GM21786 (cell line): ENCODE measurements around the gene CNTN5.
"Not testable (repeated sequence)": the region's sequence is repeated elsewhere in the genome, so short reads cannot be mapped to it uniquely, and the experiment has no call there.

Source experiments
- ATAC-seq: cut with Tn5 transposase; IDR thresholded peaks from one replicate; pipeline ENCODE4 v1.9.1; 2021; ENCODE audit not compliant: unreplicated experiment

CNTN5 gene

GRCh38 chr11:99020352-99021225 lies at the start of gene CNTN5:
Gene CNTN5 (plus strand): TSS chr11:99020949.
- ATAC-seq = no peak

GRCh38 chr11:98979205-98979604 lies 41.5 kb upstream of the CNTN5 start:
- no peak for ATAC-seq

DNA sequence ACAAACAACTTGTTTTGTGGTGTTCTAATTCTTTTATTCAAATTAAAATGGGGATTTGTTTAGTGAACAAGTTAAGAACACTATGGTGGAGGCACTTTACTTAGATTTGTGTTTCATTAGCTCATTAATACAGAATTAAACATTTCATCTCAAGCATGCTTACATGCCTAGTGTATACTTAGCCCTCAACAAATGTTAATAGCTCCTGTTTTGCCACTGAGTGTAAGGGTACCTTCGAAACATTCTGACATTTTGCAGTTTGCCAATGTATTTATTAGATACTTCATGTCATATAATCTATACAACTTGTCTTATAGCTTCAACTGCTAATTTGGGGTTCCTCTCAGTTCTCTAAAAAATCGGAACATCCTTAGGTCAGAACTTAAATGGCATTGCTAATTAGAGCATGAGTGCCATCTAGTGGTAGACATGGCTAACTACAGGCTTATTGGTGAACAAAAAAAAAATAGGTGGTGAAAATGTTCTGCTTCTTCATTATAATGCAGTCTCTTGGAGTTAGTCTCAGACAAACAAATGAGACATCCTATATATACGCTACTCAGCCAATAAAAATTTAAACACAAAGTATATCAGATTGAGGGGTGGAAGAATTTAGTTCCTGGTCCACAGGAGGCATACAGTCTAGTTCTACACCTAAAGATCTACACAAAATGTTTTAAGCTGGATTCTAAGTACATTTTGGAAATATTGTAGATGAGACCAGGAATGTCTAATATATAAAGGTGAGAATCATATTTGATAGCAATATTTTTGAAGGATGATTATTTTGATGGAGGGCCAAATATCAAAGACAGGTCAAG lies 4.9 kb upstream of the CNTN5 start:
- peak; percentile 55 for ATAC-seq

DNA sequence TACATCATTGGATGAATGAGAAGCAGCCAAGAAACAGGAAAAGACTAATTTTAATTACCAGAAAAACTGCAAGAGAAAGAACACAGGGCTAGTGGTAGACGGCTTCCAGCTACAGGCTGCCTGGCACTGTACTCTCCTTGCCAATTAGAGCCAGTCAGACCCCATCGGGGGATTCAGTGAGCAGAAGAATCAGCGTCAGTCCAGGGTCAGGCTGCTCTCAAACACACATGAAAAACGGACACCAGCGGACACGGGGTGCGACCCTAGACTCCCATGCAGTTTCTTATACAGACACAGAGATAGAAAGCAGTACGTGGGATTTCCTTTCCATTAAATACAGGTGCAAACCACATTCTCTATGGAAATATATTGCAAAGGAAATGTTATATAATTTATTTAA lies 1.1 kb upstream of the CNTN5 start:
- ATAC-seq = no peak

DNA sequence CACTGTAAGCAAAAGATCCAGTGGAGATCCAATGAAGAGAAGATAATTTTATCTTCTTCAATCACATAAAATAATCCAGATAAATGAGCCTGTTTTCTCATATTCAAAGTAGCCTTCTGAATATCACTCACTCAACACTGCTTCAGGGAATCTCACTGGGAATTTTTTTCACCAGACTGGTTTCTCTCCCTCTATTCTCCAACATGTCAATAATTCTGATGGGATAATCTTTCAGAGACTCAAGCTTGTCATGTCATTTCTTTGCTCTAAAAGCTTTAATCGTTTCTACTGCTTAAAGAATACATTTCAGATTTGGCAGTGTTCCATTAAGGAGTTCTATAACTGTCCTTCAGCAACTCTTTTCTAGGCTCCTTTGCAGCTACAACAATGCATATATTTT lies 16.3 kb downstream of the CNTN5 start:
- no peak for ATAC-seq

GRCh38 chr11:99063331-99063730 lies 42.6 kb downstream of the CNTN5 start:
- no peak for ATAC-seq

GRCh38 chr11:99065121-99065520 lies 44.4 kb downstream of the CNTN5 start:
- ATAC-seq = no peak

GRCh38 chr11:99066618-99067317 lies 46.0 kb downstream of the CNTN5 start:
- no peak for ATAC-seq

GRCh38 chr11:99068832-99069231 lies 48.1 kb downstream of the CNTN5 start:
- ATAC-seq = peak; percentile 44

GRCh38 chr11:99069856-99070444 lies 49.2 kb downstream of the CNTN5 start:
- ATAC-seq = peak; percentile 82

DNA sequence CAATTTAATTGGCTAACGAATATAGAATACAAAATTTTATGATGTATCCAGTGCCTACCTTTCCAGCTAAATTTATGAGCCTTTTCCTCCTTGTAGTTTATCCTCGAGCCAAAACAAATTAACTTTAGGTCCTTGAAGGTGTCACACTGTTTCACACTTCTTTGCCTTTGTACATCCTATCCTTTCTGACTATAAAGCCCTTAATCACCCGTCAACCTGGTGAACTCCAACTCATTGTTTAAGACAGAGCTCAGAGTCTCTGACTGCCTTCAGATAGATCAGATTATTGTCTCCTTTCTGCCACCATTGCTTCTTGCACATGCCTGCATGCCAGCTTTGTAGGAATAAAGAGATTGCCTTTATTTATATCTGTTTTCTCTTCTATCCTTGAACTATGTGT lies 58.8 kb downstream of the CNTN5 start:
- ATAC-seq = no peak

- ATAC-seq = no peak
These were observed 59.4 kb downstream of the CNTN5 start for GRCh38 chr11:99080154-99080553.

DNA sequence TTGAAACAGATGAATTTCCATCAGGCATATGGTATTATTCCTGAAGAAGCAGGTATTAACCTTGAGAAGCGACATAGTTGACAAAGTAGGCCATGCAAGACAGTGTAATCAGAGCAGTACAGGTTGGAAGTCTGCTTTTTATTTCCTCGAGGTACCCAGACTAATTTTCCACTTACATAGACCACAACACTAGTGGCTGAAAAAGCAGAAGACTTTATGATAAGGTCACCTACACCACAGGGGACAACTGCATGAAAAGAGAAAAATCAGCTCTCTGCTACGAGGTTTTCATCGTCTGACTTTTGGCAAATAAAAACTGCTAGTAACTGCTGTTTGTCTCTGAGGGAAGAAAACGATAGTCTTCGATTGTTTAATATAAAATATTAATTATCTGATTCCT lies 77.5 kb downstream of the CNTN5 start:
- no peak for ATAC-seq

- peak; percentile 87 for ATAC-seq
These were observed 78.0 kb downstream of the CNTN5 start for GRCh38 chr11:99098751-99099150.

GRCh38 chr11:99117603-99118002 lies 96.9 kb downstream of the CNTN5 start:
- ATAC-seq = no peak

GRCh38 chr11:99133862-99134261 lies 113.1 kb downstream of the CNTN5 start:
- not testable (repeated sequence) for ATAC-seq

DNA sequence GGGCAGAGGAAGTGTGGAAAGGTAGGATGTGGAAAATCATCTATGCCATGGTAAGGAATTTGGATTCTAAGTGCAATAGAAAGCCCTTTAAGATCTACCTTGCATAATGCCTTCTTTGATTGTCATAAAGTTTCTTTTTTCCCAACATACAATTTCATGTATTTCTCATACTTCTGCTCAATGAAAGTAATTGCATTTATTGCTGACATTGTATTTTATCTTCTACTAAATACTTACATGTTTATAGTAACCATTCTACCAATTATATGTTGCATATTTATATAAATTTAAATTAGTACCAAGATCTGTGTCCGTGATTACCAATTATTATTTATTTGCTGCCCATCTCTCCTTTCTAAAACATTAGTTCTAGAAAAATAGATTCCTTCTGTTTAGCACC lies 114.8 kb downstream of the CNTN5 start:
- ATAC-seq = no peak

GRCh38 chr11:99142237-99142636 lies 121.5 kb downstream of the CNTN5 start:
- ATAC-seq = no peak

- no peak for ATAC-seq
These were observed 127.6 kb downstream of the CNTN5 start for GRCh38 chr11:99148352-99148751.

DNA sequence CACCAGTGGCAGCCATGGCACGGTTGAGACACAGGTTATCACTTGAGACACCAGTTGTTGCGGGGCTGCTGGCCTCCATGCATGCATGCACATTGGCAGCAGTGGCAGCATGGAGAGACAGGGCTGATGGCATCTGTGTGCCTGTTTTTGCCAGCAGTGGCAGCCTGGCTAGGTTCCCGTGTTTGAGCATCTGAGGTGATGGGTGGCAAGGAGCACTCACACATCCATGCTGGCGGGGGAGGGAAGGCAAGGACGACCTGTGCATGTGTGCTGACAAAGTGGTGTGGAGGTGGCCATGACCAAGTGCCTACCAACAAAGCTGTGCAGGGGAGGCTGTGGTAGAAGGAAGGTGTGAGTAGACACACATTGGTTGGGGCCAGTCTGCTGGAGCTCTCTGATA lies 133.5 kb downstream of the CNTN5 start:
- no peak for ATAC-seq

GRCh38 chr11:99160447-99160846 lies 139.7 kb downstream of the CNTN5 start:
- no peak for ATAC-seq
